ENCODE data around the gene ZNF879.

DNA sequence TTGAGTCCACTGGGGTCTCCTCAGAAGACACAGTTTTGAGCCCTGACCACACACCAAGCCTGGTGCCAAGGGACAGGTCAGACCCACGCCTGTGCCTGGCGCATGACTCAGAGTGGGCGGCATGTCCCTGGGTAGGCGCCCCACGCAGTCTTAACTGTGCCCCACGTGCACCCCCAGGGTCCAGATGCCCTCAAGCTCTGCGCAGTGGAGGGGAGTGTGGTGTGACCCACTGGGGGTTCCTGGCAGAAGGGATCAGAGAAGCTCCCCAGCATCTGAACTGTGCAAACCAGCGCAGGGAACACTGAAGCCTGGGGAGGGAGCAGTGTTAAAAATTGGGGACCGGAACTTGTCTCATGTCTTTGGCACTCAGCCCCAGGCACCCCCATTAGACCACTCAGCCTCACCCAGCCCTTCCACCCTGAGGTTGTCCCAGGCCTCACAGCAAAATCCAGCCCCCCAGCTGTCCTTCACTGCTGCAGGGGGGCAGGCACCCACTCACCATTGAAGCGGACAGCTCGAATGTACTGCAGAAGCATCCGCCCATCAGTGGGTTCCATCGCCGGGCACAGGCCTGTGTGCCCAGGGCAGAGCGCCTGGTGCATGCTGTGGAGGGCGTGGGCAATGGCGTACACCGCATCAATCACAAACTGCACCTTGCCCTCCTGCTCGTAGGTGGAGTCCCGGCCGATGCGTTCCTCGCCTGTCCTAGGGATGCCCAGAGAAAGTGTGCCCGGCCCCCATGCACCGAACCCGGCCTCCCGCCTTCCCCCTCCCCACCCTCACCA is 35.0 kb upstream of the ZNF879 start:
- TF ChIP-seq ZNF274 (IDR thresholded peaks at IDR 0.05; ENCODE audit: low read depth, low read length), result no peak
- no peak for TF ChIP-seq YY1 (IDR thresholded peaks at IDR 0.05; ENCODE audit: insufficient read depth, insufficient read length)
